HG03571 (cell line): ENCODE data around the gene VPS16.

Experiments
- ATAC-seq: cut with Tn5 transposase; IDR thresholded peaks from one replicate; pipeline ENCODE4 v1.9.1; 2021; ENCODE audit not compliant: unreplicated experiment

The VPS16 gene

GRCh38 chr20:2867081-2867864 lies 26.7 kb downstream of the VPS16 start:
- ATAC-seq = no peak

- ATAC-seq = no peak
Measured at GRCh38 chr20:2869381-2869780, 28.8 kb downstream of the VPS16 start.

GRCh38 chr20:2871111-2871465 lies 30.5 kb downstream of the VPS16 start:
- no peak for ATAC-seq

GRCh38 chr20:2871661-2872458 lies 31.3 kb downstream of the VPS16 start:
- no peak for ATAC-seq

- peak; percentile 22 for ATAC-seq
Measured at GRCh38 chr20:2872459-2873009, 32.0 kb downstream of the VPS16 start.

GRCh38 chr20:2873010-2873746 lies 32.6 kb downstream of the VPS16 start, which contains the start of gene PTPRA:
Gene PTPRA (plus strand): TSS chr20:2873481. CDS start chr20:2964278, 90,797 bp downstream.
- peak; percentile 88 for ATAC-seq

- peak; percentile 43 for ATAC-seq
Measured at GRCh38 chr20:2873747-2874041, 33.1 kb downstream of the VPS16 start.

GRCh38 chr20:2874456-2874855 lies 33.9 kb downstream of the VPS16 start:
- no peak for ATAC-seq

GRCh38 chr20:2875690-2876203 lies 35.2 kb downstream of the VPS16 start:
- no peak for ATAC-seq

GRCh38 chr20:2878515-2878914 lies 38.0 kb downstream of the VPS16 start:
- no peak for ATAC-seq

GRCh38 chr20:2879146-2879545 lies 38.6 kb downstream of the VPS16 start:
- no peak for ATAC-seq

GRCh38 chr20:2880650-2881049 lies 40.1 kb downstream of the VPS16 start:
- ATAC-seq = no peak

- no peak for ATAC-seq
Measured at GRCh38 chr20:2883726-2884637, 43.4 kb downstream of the VPS16 start.

- no peak for ATAC-seq
Measured at GRCh38 chr20:2887715-2888114, 47.2 kb downstream of the VPS16 start.

GRCh38 chr20:2888224-2888955 lies 47.8 kb downstream of the VPS16 start:
- ATAC-seq = no peak

GRCh38 chr20:2889209-2889608 lies 48.7 kb downstream of the VPS16 start:
- ATAC-seq = no peak

GRCh38 chr20:2889797-2890196 lies 49.3 kb downstream of the VPS16 start:
- no peak for ATAC-seq

GRCh38 chr20:2890742-2891141 lies 50.2 kb downstream of the VPS16 start:
- ATAC-seq = no peak

GRCh38 chr20:2891343-2891742 lies 50.8 kb downstream of the VPS16 start:
- ATAC-seq = no peak

- ATAC-seq = no peak
Measured at GRCh38 chr20:2892376-2892775, 51.8 kb downstream of the VPS16 start.
